Upper lobe of right lung (tissue), 1 donor: ENCODE results near the gene CEP350. TPM values are rescaled to one million over a fixed set of nuclear protein-coding genes. Genes with fewer than 3 reads are reported as not detected.

Source experiments
- ATAC-seq: fragments of 200-7000 bp; cut with Tn5 transposase; one replicate; pipeline ENCODE4 v1.9.1; 2020; ENCODE audit warnings: mild to moderate bottlenecking, moderate library complexity
- DNase-seq: peaks from one replicate; pipeline ENCODE4 v3.0.0-alpha.2; 2020
- H3K27ac ChIP-seq: fragments of 200-600 bp; one replicate; pipeline ENCODE4 v1.8.0; 2022
- H3K27me3 ChIP-seq: fragments of 200-600 bp; one replicate; pipeline ENCODE4 v1.8.0; 2022; ENCODE audit warnings: mild to moderate bottlenecking
- H3K36me3 ChIP-seq: fragments of 200-600 bp; one replicate; pipeline ENCODE4 v1.8.0; 2022
- H3K4me1 ChIP-seq: fragments of 200-600 bp; one replicate; pipeline ENCODE4 v1.8.0; 2022
- H3K4me3 ChIP-seq: fragments of 200-600 bp; one replicate; pipeline ENCODE4 v1.8.0; 2022; ENCODE audit warnings: mild to moderate bottlenecking
- H3K9me3 ChIP-seq: fragments of 200-600 bp; one replicate; pipeline ENCODE4 v1.8.0; 2022
- intact Hi-C: fragments of 100-400 bp; cut with DNase I; formaldehyde crosslinking; loops from one replicate; pipeline ENCODE4 v1.11.0; 2022
- total RNA-seq: library from RNA; stranded (reverse); fragmentation: NEBNext Ultra II Directional; extraction: Animal tissue kit (Norgen Biotek cat#: 25700); gene quantifications from one replicate; pipeline ENCODE4 v1.2.1, GENCODE V29; 2021
- TF ChIP-seq, protein P1 (sequence below): fragments of 200-600 bp; IDR thresholded peaks from one replicate; pipeline ENCODE4 v1.8.0; 2022; ENCODE audit warnings: antibody characterized with exemption
- donor health status: DM: no; HTN: yes; CAD: no; lungs with severe emphysema.

Gene CEP350
- total RNA-seq, 1 donor from 2014 or later, result 51.2 TPM

DNA sequence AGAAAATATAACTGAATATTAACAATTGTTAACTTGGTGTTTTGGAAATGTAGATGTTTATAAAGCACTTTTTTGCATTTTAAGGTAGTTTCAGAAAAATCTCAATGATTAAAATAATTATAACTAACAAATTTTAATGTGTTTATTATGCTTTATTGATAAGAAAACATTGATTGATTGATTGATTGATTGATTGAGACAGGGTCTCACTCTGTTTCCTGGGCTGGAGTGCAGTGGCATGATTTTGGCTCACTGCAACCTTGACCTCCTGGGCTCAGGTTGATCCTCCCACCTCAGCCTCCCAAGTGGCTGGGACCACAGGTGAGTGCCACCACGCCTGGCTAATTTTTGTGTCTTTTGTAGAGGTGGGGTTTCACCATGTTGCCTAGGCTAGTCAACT, 106.4 kb downstream of the CEP350 start:
- intact Hi-C loops, result no loop called here
- Histone ChIP-seq H3K36me3 (peaks cover 81% of the 10 kb centered on the region), H3K9me3 (no peaks in the 10 kb centered on the region), H3K27ac (no peak overlapping the region), H3K4me1 (no peaks in the 10 kb centered on the region), H3K4me3 (no peak overlapping the region), H3K27me3 (no peaks in the 10 kb centered on the region)
- ATAC-seq, result no peak
- no peak for DNase-seq
- TF ChIP-seq, protein P1, sequence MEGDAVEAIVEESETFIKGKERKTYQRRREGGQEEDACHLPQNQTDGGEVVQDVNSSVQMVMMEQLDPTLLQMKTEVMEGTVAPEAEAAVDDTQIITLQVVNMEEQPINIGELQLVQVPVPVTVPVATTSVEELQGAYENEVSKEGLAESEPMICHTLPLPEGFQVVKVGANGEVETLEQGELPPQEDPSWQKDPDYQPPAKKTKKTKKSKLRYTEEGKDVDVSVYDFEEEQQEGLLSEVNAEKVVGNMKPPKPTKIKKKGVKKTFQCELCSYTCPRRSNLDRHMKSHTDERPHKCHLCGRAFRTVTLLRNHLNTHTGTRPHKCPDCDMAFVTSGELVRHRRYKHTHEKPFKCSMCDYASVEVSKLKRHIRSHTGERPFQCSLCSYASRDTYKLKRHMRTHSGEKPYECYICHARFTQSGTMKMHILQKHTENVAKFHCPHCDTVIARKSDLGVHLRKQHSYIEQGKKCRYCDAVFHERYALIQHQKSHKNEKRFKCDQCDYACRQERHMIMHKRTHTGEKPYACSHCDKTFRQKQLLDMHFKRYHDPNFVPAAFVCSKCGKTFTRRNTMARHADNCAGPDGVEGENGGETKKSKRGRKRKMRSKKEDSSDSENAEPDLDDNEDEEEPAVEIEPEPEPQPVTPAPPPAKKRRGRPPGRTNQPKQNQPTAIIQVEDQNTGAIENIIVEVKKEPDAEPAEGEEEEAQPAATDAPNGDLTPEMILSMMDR, result no peak

DNA sequence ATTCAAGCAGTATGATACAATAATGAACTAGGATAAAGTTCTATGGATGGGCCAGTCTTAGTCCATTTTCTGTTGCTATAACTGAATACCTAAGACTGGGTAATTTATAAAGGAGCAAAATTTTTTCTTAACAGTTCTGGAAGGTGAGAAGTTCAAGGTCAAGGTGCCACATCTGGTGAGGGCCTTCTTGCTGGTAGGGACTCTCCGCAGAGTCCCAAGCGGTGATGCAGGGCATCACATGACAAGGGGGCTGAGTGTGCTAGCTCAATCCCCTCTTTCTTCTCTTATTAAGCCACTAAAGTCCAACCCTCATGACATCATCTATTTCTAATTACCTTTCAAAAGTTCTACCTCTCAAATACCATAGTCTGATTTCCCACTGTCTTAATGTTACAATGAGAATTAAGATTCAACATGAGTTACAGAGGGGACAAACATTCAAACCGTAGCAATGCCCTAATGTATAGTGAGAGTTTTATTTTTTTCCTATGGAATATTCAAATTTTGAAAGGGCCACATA, 107.9 kb downstream of the CEP350 start:
- H3K27ac ChIP-seq, result no peak overlapping the region
- H3K9me3 ChIP-seq, result no peaks in the 10 kb centered on the region
- TF ChIP-seq, protein P1, result no peak
- DNase-seq, result no peak
- no peak overlapping the region for H3K4me3 ChIP-seq
- no peaks in the 10 kb centered on the region for H3K4me1 ChIP-seq
- ATAC-seq, result no peak
- H3K36me3 ChIP-seq, result peaks cover 87% of the 10 kb centered on the region
- intact Hi-C loops, result no loop called here
- H3K27me3 ChIP-seq, result no peaks in the 10 kb centered on the region

DNA sequence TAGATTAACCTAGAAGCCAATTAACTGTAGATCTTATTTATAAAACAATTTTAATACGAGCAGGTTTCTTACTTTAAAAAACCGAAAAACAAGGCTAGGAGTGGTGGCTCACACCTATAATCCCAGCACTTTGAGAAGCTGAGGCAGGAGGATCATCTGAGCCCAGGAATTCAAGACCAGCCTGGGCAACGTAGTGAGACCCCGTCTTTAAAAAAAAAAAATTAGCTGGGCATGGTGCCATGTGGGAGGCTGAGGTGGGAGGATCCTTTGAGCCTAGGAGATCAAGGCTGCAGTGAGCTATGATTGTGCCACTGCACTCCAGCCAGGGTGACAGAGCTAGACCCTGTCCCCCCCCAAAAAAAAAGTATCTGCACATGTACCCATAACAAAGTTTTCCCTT, 110.8 kb downstream of the CEP350 start:
- no peaks in the 10 kb centered on the region for H3K27me3 ChIP-seq
- intact Hi-C loops, result no loop called here
- TF ChIP-seq, protein P1, result no peak
- H3K27ac ChIP-seq, result no peak overlapping the region
- no peaks in the 10 kb centered on the region for H3K9me3 ChIP-seq
- H3K4me1 ChIP-seq, result no peaks in the 10 kb centered on the region
- H3K36me3 ChIP-seq, result peaks cover 87% of the 10 kb centered on the region
- H3K4me3 ChIP-seq, result no peak overlapping the region
- no peak for ATAC-seq
- DNase-seq, result no peak

DNA sequence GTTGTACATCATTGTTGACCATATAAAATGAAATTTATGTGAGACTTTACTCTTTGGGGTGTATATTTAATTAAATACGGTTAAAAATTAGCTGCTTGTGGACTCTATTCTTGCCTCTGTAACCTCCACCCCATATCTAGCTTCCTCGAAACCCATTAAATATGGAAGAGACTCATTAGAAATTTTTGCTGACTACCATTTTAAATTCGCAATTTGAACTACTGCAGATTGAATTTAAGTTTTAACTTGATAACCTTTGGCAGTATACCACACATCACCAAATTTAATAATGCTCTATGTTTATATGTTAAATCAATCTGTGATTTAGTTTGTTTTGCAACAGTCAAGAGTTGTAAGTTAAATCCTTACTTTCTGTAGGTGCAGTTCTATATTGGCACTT, 111.5 kb downstream of the CEP350 start:
- H3K27me3 ChIP-seq, result no peaks in the 10 kb centered on the region
- DNase-seq (no peak), ATAC-seq (no peak)
- intact Hi-C loops, result no loop called here
- H3K27ac ChIP-seq, result no peak overlapping the region
- no peaks in the 10 kb centered on the region for H3K4me1 ChIP-seq
- no peak overlapping the region for H3K4me3 ChIP-seq
- H3K36me3 ChIP-seq, result peaks cover 92% of the 10 kb centered on the region
- TF ChIP-seq, protein P1, result no peak
- H3K9me3 ChIP-seq, result no peaks in the 10 kb centered on the region

DNA sequence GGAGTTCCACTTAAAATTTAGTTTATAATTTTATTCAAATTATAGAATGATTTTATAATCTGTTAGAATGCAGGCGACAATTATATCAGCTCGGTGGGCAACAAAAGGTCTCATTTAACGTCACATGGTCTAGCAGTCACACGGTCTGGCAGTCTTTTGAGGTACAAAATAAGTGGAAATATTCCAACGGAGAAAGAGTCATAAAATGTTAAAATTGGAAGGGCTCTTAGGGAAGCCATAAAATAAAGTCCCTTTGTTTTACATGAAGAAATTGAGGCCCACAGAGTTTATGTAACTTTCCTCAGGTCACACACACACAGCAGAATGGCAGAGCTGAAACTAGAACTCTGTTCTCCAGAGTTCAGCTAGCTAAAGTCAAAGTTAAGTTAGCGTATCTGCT, 115.7 kb downstream of the CEP350 start:
- no peaks in the 10 kb centered on the region for H3K9me3 ChIP-seq
- ATAC-seq (no peak), DNase-seq (no peak)
- no peaks in the 10 kb centered on the region for H3K27me3 ChIP-seq
- H3K36me3 ChIP-seq, result peaks cover 75% of the 10 kb centered on the region
- H3K4me1 ChIP-seq, result no peaks in the 10 kb centered on the region
- intact Hi-C loops, result no loop called here
- TF ChIP-seq, protein P1, result no peak
- H3K4me3 ChIP-seq, result no peak overlapping the region
- H3K27ac ChIP-seq, result no peak overlapping the region

DNA sequence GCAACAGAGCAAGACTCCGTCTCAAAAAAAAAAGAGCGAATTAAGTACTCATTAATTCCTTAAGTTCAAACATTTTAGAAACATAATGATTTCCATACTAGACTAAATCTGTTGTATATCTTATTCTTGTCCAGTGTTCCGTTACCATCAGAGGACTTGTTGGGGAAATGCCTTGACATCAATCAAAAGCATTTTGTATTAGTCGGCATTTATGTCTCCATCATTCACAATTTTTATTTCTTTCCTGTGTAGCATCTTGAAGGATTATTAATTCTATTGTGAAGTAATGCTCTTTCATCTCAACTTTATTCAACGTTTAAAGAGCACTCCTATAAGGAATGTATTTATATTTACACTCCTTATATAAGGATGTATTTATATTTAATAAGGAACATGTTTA, 117.1 kb downstream of the CEP350 start:
- Histone ChIP-seq H3K4me1 (no peaks in the 10 kb centered on the region), H3K27ac (no peak overlapping the region), H3K4me3 (no peak overlapping the region), H3K9me3 (no peaks in the 10 kb centered on the region), H3K27me3 (no peaks in the 10 kb centered on the region), H3K36me3 (peaks cover 75% of the 10 kb centered on the region)
- DNase-seq (no peak), ATAC-seq (no peak)
- TF ChIP-seq, protein P1, result no peak
- intact Hi-C loops, result no loop called here
